ENCODE results near the gene PROP1.

DNA sequence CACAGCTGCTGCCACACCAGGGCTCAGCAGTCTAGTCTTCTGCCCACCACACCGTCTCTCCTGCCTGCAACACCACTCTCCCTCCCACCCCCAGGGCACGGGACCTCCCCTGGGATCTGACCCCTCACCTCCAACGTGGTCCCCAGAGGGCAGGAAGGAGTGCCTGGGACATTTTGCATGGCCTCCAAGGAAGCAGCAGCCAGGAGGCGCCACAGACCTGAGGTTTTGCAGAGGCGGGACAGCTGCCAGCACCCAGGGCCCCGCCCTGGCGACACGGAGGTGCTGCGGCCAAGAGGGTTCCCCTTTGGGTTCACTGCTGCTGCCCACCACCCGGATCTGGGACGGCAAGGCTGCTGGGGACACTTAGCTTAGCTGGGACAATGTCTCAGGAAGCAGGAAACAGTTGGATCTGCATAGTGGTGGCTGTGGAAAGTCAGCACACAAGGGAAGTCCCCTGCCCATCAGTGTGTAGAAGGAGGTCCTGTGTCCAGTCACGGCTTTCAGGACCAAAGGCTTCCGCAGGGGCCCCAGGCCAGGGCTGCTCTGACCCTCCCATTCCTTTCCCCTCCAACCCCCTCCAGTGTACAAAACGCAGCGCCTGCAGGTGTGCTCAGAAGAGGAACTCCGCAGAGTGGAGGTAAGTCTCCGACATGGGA lies 13.8 kb downstream of the PROP1 start:
- TF ChIP-seq, protein P1, sequence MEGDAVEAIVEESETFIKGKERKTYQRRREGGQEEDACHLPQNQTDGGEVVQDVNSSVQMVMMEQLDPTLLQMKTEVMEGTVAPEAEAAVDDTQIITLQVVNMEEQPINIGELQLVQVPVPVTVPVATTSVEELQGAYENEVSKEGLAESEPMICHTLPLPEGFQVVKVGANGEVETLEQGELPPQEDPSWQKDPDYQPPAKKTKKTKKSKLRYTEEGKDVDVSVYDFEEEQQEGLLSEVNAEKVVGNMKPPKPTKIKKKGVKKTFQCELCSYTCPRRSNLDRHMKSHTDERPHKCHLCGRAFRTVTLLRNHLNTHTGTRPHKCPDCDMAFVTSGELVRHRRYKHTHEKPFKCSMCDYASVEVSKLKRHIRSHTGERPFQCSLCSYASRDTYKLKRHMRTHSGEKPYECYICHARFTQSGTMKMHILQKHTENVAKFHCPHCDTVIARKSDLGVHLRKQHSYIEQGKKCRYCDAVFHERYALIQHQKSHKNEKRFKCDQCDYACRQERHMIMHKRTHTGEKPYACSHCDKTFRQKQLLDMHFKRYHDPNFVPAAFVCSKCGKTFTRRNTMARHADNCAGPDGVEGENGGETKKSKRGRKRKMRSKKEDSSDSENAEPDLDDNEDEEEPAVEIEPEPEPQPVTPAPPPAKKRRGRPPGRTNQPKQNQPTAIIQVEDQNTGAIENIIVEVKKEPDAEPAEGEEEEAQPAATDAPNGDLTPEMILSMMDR (IDR thresholded peaks at IDR 0.05), result peak in 3 of 4 experiments; percentile 31 to 73 (median 44)
- TF ChIP-seq POLR2AphosphoS5 (IDR thresholded peaks at IDR 0.05) (no peak), POLR2A (IDR thresholded peaks at IDR 0.05) (no peak)
